NOMO-1 (cell line): ENCODE data around the gene ACAP1.

Experiments used
- DNase-seq, 2 experiments: peaks; one replicate each; lab custom pipeline; 2025; ENCODE audit not compliant: unreplicated experiment in 2 of 2; lab: John Stamatoyannopoulos, UW

The ACAP1 gene

DNA sequence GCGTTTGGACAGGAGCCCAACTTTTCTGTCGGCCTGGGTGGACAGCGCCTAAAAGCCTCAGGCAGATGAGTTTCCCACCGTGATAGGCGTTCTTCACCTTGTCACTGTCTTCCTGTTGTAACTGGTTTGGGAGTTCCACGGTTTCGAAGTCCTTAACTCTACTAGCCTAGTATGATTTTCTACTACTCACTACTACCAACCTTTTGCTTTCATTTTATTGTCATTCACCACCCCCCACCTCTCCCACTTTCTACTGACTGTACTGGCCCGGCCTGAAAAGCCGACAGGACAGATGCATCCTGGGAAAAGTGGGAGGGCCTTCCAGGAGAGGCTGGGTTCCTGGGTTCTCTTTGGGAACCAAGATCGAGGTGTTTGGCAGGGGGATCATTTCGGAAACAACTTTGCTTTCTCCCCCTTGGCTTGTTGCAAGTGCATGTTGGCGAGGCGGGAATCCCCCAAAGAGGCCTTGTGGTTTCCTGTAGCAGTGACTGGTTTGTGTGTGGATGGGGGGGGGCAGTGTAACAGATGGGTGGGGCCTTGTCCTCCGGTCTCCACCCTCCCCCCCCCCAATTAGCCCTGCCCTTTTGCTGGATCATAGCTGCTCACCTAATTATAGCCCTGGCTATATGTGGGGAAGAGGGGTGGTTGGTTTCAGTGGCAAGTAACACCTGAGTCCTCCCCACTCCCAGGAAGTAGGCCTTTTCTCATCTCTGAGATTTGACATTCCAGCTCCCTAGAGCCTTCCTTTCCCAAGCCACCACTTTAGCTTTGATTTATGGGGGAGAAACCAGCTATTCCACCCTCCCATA is 27.5 kb upstream of the ACAP1 start:
- peak; percentile 67 to 91 for DNase-seq

DNA sequence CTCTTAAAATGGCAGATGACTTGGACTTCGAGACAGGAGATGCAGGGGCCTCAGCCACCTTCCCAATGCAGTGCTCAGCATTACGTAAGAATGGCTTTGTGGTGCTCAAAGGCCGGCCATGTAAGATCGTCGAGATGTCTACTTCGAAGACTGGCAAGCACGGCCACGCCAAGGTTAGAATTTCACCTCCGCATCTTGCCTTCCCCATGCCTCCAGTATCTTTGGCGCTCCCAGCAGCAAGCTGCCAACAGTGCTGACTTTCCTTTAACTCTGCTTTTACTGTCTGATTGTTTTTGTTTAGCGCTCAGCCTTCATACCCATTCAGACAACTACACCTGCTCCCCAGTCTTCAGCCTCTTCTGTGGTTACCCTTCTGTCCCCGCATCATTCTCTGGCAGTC is 26.7 kb upstream of the ACAP1 start:
- DNase-seq = no peak

DNA sequence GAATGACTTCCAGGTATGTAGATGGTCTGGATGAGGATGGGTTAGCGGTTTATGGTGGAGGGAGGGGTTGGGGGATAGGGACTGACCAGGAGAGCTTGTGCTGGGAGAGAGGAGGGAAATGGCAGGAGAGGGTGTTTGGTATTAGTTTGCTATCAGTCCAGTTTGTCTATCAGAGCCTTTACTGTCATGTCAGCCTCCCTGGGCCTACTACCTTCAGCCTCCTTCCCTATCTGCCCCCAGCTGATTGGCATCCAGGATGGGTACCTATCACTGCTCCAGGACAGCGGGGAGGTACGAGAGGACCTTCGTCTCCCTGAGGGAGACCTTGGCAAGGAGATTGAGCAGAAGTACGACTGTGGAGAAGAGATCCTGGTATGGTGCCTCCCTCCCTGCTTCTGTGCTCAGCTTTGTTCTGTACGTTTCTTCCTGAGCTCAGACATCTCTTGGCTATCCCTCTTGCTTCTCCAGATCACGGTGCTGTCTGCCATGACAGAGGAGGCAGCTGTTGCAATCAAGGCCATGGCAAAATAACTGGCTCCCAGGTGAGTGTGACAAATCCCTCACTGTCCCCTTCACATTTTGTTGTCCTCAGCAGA is 25.1 kb upstream of the ACAP1 start:
- DNase-seq = no peak

DNA sequence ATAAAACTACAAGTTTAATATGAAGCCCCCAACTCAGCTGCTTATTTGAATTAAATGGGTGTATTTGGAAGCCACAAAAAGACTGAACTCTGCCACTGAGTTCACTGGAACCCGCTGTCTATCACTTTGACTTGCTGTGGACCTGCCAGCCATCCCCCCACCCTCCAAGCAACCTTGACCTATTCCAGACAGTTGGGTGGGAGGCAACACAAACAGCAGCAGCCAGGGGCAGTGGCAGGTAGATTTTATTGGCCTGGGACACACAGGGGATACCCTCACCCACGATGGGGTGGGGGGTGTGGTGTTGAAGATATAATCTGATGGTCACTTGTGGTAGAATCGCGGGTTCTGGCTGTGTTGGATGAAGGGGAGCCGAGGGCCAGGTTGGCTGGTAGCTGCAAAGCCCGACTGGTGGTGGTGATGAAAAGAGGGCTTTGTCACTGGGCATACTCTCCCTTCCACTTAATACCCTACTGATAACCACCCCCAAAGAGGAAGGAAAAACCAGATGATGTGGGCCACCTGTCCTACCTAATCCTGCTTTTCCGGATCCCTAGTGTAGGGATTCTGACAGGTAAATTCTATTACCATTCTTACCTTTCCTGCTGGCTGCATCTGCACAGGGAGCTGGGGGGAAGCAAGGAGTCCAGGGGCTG is 23.8 kb upstream of the ACAP1 start:
- no peak for DNase-seq

DNA sequence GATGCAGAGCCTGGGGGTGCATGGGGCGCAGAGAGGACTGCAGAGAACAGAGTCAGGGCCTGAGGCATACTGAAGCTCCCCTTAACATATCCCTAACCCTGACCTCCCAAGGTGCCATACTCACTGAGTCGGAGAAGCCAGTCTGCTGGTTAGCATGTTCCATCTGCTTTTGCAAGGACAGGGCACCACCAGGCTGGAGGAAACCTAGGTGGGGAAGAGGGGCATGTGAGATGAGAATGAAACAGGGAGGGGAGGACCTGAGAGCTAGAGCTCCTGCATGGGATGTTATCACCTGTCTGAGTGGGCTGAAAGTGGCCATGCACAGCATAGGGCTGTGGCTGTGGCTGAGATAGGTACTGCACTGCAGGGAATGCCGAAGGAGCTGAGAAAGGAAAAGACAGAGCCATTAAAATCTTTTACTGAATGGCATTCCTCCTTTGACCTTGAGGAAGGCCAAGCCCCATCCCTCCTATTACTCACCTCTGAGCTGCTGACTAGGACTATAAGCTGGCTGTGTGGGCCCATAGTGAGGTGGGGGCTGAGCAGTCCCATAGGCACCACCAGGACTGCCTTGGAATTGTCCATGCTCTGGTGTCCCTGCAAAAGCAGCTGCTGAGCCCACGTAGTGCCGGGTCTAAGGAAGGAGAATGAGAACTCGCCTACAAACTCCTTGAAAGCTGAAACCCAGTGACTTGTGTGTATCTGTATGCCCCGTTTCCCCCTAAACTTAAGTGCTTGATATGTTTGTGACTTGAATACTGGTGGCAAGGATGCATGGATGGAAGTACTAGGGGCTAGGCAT is 23.0 kb upstream of the ACAP1 start:
- no peak for DNase-seq

DNA sequence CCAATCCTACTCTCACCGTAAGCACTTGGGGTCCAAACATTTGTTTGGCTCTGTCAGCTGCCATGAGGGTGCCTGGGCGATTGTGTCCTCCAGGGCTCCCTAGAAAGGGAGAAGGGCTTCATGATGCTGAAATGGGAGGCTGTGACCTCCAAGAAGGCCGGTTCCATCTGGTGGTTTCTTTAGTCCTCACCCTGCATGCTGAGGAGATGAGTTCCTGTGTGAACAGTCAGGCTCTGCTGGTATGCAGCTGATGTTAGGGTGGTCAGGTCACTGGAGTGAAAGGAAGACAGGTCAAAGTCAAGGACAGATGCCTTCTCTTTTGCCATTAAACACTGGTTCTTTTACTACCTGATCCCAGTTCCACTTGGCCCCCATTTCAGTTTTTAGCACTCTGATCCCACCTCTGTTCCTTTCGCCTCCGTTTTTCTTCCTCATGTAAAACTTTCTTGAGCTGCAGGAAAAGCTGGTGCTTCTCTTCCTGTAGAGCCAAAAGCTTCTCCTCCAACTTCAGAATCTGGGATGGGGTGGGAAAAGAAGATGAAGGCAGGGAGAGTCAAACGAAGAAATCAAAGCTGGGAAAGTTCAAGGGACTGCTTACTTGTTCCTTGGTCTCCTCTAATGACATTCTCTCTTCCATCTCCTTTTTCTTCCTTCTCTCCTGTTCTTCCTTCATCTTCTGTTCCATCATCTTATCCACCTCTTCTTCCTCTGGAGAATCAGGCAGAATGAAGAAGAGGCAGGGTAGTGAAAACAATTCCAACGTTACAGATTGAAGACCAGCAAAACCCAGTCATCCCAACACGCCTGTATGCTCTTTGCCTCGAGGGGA is 22.2 kb upstream of the ACAP1 start:
- DNase-seq = no peak

DNA sequence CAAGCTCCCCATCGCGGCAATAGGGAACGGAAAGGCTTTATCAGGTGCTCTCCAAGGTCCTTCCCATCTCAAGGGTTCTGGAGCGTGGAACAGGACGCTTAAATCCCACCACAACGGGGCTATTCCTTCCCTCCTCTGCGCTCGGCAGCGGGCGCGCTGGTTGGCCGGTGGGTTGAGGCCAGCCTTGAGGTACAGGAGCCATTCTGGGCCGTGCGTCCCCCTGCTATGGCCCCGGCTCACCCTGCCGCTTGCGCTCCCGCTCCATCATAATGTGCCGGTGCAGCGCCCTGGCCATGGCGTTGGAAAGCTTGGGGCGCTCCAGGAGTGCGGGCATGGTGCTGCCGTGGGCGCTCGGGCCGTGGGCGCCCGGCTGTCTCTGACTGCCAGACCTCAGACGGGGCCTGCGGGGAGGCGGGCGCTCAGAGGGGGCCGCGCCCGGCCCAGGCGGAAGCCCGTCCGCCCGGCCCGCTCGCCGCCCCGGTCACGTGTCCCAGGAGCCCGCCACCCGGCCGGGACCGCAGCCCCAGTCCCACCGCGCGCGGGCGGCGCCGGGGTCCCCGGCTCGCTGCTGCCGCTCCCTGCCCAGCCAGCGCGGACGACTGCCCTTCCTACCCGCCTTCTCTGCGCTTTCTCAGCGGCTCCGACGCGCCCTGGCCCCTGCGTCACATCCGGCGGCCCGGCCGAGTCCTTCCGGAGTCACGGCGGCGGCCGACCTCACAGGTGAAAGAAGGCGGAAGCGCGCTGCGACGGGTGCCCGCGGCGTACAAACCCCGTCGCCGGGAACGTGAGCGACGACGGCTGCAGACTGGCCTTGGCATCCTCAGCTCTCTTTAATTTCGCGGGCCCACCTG is 21.4 kb upstream of the ACAP1 start, which contains the start of gene GPS2:
Gene GPS2, minus strand, starts transcription at position 642 of the 851 bp plus-strand sequence. Its CDS starts 308 bp downstream, at position 334.
- DNase-seq = peak; percentile 82

DNA sequence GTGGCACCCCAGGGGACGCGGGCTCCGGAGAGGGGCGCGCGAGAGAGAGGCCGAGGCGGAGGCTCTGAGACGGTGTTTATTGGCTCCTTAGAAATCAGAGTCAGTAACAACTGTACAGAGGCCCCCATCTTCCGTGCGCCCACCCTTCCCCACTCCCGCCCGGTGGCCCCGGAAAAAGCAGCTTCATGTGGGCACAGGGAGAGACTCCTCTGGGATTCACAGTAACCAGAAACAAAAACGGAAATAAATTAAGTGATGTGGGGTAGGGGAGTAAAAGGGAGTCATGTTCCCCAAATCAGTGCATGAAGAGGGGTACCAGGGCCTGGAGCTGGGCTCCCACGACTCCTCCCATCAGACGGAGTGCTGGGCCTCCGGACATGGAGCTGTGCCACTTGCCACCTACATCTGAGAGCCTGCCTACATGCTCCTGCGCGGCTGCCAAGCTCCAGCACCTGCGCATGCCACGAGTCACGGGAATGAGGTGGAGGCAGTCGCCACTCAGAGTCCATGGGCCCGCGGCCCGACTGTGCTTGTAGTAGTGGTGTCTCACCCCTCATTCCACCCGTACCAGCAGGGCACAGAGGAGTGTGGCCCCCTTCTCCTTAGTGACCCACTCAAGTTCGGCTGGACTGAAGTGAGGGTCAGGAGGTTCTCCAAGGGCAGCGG is 20.6 kb upstream of the ACAP1 start:
- no peak for DNase-seq

DNA sequence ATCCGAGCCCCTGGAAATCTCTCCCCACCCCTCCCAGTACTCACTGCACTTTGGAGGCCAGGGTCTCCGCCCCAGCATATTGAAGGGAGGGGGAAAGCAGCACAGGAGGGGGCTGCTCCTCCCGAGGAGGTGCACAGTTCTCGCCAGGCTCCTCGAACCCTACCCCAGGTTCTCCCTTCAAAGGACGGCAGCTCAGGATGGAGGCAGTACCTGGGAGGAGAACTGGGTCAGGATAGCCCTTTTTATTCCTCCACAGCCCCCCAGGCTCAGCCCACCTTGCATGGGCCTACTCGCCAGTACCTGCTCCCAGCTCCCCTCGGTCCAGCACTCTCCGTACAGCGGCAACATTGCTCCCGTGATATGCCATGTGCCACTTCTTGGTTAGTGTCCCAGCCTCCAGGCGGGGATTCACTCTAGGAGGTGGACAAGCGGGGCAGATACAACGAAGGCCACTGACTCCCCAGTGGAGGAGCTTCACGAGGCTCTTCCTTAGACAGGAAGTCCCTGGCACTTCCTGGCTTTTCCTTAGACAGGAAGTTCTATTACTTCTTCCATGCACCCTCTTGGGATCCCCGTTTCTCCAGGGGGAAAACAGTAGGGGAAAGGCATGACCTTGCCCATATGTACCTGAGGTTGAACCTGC is 19.0 kb upstream of the ACAP1 start:
- no peak for DNase-seq

DNA sequence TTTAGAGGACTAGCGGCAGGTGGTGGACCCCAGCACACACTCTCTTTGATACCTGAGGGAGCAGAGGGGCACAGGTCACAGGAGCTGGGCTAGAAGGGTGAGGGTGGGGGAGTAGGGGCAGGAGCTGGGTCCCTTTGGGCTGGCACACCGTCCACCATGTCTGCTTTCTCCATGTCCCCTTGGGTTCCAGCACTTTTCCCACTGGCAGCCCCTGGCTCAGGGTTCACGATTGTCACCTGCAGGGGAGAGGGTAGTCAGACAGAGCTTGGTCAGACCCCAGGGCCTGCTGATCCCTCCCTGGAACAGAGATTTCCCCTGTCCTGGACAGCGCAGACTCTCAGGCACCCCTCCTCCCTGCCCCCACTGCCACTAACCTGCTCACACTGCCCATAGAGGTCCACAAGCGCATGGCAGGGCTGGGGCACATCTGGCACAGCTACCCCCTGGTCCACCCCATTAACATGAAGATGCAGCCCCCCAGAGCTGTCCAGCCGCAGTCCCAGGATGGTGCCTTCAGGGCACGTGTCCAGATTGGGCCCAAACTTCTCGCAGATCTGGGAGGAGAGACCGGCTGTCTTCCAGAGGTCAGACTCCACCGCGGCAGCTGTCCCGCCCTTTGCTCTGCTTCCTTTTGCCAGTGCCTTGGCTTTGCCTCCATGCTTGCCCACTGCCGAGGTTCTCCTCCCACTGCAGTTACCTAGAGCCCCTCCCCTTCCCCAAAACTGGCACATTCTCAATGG is 18.0 kb upstream of the ACAP1 start:
- no peak for DNase-seq

DNA sequence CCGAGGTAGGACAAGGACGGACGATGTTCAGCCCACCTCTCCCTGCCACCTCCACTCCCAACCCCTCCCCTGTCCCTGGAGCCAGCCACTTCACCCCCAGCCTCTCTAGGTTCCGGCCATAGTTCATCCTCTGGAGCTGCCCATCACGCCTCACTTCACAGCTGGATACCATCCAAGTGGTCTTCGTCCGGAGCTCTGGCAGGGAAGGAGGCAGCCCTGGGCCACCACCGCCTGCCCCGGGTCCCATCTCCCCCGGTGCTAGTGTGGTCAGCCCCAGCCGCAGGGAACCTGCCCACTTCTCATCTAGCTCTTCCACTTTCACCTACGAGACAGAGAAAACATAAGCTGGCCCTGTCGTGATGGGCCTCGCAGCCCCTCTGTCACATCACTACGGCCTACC is 14.9 kb upstream of the ACAP1 start:
- DNase-seq = no peak

DNA sequence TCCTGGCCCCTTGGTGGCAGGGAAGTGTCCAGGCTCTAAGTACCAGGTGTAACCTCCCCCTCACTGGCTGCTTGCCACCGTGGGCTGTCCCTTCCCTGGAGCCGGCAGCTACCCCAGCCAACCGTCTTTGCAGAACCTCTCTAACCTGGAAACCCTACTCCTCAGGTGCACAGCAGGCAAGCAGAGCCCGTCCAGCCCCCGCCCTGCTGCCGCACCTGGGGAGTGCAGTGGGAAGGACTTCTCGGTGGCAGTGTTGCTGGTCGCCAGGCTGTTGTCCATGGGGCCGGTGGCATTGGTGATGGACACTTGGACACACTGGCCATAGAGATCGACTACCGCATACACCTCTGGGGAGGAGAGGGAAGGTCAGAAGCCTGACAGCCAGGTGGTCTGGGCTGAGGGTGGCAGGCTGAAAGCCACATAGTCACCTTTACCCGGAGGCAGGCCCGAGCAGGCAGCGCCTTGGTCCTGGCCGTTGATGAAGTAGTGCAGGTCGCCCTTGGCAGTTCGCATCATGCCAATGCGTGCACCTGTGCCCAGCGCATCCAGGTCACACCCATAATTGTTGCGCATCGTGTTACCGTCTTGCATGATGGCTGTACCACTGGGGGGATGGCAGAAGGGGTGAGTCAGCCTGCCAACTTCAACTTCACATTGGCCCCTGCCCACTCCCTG is 13.7 kb upstream of the ACAP1 start:
- no peak for DNase-seq

DNA sequence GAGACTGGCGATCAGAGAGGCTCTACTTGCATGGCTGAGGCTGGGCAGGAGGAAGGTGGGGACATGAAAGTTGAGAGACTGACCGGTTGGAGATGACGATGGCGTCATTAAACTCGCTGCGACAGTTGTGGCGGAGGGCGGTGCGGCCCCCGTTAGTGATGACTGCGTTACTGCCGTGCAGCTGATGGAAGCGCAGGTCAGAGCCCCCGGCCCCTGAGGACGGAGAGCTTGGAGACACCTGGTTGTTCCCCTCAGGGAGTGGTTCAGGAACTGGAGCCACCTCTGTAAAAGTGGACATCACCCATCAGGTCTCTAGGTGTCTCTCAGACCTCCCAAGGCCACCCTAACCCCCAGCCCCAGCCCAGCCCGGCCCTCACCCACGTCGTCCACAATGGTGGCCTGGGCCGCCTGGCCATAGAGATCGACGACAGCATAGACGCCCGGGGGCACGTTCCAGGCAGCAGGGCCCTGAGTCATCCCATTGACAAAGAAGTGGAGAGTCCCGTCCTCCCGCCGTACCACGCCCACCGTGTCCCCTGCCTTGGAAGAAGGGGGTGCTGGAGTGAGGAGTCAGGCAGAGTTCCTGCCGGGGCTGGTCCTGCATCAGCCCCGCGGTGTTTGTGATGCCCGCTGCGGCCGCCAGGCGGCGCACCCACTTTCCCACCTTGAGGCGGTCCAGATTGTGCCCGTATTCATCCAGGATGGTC is 12.4 kb upstream of the ACAP1 start:
- no peak for DNase-seq

DNA sequence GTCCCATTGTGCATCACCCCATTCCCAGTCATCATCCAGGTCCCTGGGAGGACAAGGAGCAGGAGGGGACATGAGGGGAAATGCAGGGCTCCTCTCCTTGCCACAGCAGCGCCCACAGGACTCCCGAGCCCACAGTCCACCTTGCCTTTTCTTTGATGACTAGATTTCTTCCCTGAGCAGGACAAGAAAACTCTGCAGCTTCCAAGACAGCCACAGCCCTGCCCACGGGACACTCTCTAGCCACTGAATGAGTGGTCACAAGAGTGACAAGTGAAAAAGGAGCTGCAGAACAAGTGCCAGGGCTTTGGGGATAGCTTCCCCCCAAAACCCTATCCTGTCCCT is 11.9 kb upstream of the ACAP1 start:
- DNase-seq = no peak

DNA sequence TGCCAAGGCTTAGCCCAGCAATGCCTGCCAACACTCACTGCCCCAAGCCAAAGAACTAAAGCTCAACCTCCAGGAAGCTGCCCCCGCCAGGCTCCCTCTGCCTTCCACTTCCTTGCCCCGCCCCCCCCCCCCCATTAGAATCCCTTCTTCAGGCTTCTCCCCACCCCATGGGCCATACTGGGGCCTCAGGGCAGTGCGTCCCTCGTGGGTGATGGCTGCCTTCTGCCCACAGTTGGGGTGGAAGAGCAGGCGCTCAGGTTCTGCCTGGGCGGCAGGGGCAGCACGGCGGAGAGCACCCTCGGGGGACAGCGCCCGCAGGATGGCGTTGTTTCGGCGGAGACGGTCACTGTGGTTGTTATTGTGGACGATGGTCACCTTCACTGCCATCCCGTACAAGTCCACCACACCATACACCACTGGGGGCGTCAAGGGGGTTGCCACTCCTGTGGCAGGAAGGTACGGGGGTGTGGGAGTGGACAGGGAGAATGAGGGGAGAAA is 11.2 kb upstream of the ACAP1 start:
- no peak for DNase-seq

DNA sequence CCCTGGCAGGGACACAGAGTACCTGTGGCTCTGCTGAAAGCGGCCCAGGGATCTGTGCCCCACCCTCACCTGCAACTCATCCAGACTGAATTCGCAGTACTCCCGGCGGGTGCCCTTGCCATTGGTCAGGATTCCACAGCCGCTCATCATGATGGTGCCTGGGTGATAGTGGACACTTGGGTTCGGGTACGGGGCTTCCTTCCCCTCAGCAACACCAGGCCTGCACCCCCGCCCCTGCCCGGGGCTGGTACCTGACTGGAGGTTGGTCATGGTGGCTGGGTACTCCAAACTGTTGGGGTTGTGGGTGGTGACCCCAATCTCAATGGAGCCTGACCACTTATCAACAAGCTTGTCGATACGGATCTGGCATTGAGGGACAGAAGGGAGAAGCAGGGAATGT is 10.1 kb upstream of the ACAP1 start:
- no peak for DNase-seq
